MCF 10A (cell line): ENCODE measurements around the gene RAD51B. TPM values are rescaled to one million over a fixed set of nuclear protein-coding genes. Genes with fewer than 3 reads are reported as not detected.

Experiments used
- BruUV-seq: library from RNA; stranded (reverse); fragments of 400-500 nt; replicated peaks from 2 replicates; lab custom pipeline; 2021; lab: Mats Ljungman, UMichigan
- CTCF ChIA-PET: fragments of 300-600 bp; sonication (Branson Sonifier 250); formaldehyde crosslinking; extraction: SDS; loops from one replicate; lab custom pipeline; 2021; ENCODE audit warnings: antibody characterized with exemption, inconsistent platforms; lab: Yijun Ruan, JAX
- POLR2A ChIA-PET: fragments of 300-600, 350-650 bp; sonication (Branson Sonifier 250); formaldehyde crosslinking; extraction: SDS; loops from one replicate; lab custom pipeline; 2020; ENCODE audit warnings: antibody characterized with exemption, inconsistent platforms; lab: Yijun Ruan, JAX
- DNase-seq: peaks from one replicate; pipeline ENCODE4 v3.0.0-alpha.2; 2018; ENCODE audit not compliant: unreplicated experiment
- H3K27ac Mint-ChIP-seq: one replicate; pipeline ENCODE4 v1.8.0; 2022; ENCODE audit warnings: mild to moderate bottlenecking, low read depth, mixed read lengths; ENCODE audit not compliant: unreplicated experiment
- H3K27me3 Mint-ChIP-seq: one replicate; pipeline ENCODE4 v1.8.0; 2022; ENCODE audit warnings: mixed read lengths; ENCODE audit not compliant: insufficient read depth, unreplicated experiment
- H3K36me3 Mint-ChIP-seq: one replicate; pipeline ENCODE4 v1.8.0; 2022; ENCODE audit warnings: mild to moderate bottlenecking, moderate library complexity, mixed read lengths; ENCODE audit not compliant: insufficient read depth, unreplicated experiment
- H3K4me1 Mint-ChIP-seq: one replicate; pipeline ENCODE4 v1.8.0; 2022; ENCODE audit warnings: mixed read lengths; ENCODE audit not compliant: insufficient read depth, unreplicated experiment
- H3K4me3 Mint-ChIP-seq: one replicate; pipeline ENCODE4 v1.8.0; 2022; ENCODE audit warnings: mild to moderate bottlenecking, moderate library complexity, mixed read lengths; ENCODE audit not compliant: unreplicated experiment
- H3K9me3 Mint-ChIP-seq: one replicate; pipeline ENCODE4 v1.8.0; 2022; ENCODE audit warnings: mixed read lengths; ENCODE audit not compliant: unreplicated experiment
- CTCF ChIP-seq: fragments of 200-600 bp; IDR thresholded peaks from one replicate; pipeline ENCODE4 v1.8.0; 2022; ENCODE audit warnings: antibody characterized with exemption, mild to moderate bottlenecking; ENCODE audit not compliant: unreplicated experiment
- intact Hi-C: fragments of 100-400 bp; cut with micrococcal nuclease; formaldehyde crosslinking; loops from 2 replicates; pipeline ENCODE4 v1.14.1; 2022
- total RNA-seq: library from RNA; stranded (reverse); gene quantifications from 2 replicates; pipeline ENCODE4 v1.2.3, GENCODE V29; 2022

RAD51B gene
- total RNA-seq, 1 experiment from 2014 or later, result 14.6 TPM

- H3K36me3 Mint-ChIP-seq, result no peaks in the 10 kb centered on the region
- H3K27me3 Mint-ChIP-seq, result no peaks in the 10 kb centered on the region
- no peak overlapping the region for H3K27ac Mint-ChIP-seq
- POLR2A ChIA-PET, result interaction anchor here (0.6 to 1.2 kb wide), 2 partner anchors 161 to 173 kb away, joined by 3 read pairs; no protein-coding TSS in a partner anchor
- no peak for TF ChIP-seq CTCF
- H3K4me1 Mint-ChIP-seq, result peaks cover 22% of the 10 kb centered on the region
- CTCF ChIA-PET, result no interaction called here
- H3K4me3 Mint-ChIP-seq, result no peak overlapping the region
- no TSS peak for BruUV-seq
- no peak for DNase-seq
- intact Hi-C loops, result no loop called here
- H3K9me3 Mint-ChIP-seq, result no peaks in the 10 kb centered on the region
These were observed 775.3 kb downstream of the RAD51B start for GRCh38 chr14:68594737-68595380.

GRCh38 chr14:68596211-68596610, 776.6 kb downstream of the RAD51B start:
- BruUV-seq, result no TSS peak
- peaks cover 21% of the 10 kb centered on the region for H3K4me1 Mint-ChIP-seq
- ChIA-PET POLR2A (interaction anchor here (0.6 to 2.6 kb wide), 2 partner anchors 8 to 152 kb away, joined by 3 to 12 read pairs; no protein-coding TSS in a partner anchor), CTCF (interaction anchor here (0.7 kb wide), 1 partner anchor 21 kb away, joined by 3 read pairs; no protein-coding TSS in a partner anchor)
- TF ChIP-seq CTCF, result no peak
- DNase-seq, result no peak
- H3K36me3 Mint-ChIP-seq, result no peaks in the 10 kb centered on the region
- H3K27ac Mint-ChIP-seq, result no peak overlapping the region
- no peak overlapping the region for H3K4me3 Mint-ChIP-seq
- intact Hi-C loops, result no loop called here
- H3K9me3 Mint-ChIP-seq, result no peaks in the 10 kb centered on the region
- no peaks in the 10 kb centered on the region for H3K27me3 Mint-ChIP-seq

- POLR2A ChIA-PET, result interaction anchor here (2.6 kb wide), 1 partner anchor 9 kb away, joined by 12 read pairs; no protein-coding TSS in a partner anchor
These were observed 777.1 kb downstream of the RAD51B start for GRCh38 chr14:68596701-68597100.

More at GRCh38 chr14:68596701-68597100, 777.1 kb downstream of the RAD51B start:
- H3K27ac Mint-ChIP-seq, result no peak overlapping the region
- peaks cover 21% of the 10 kb centered on the region for H3K4me1 Mint-ChIP-seq
- TF ChIP-seq CTCF, result no peak
- CTCF ChIA-PET, result no interaction called here
- H3K36me3 Mint-ChIP-seq, result no peaks in the 10 kb centered on the region
- no peak for DNase-seq
- peaks cover 4% of the 10 kb centered on the region for H3K9me3 Mint-ChIP-seq
- BruUV-seq, result no TSS peak
- H3K4me3 Mint-ChIP-seq, result no peak overlapping the region
- no peaks in the 10 kb centered on the region for H3K27me3 Mint-ChIP-seq
- intact Hi-C loops, result no loop called here
